HFF-Myc (cell line): ENCODE measurements around the gene CCL5.
A peak's percentile ranks its signal among the peaks of the same experiment; 100 is the strongest.

Experiments
- DNase-seq: peaks from one replicate; pipeline ENCODE4 v3.0.0-alpha.2; 2011; ENCODE audit warnings: low read depth; ENCODE audit errors: extremely low read depth
- H3K4me3 ChIP-seq: replicated peaks from 2 replicates; pipeline ENCODE4 v1.5.1; 2011; ENCODE audit warnings: low read depth, mild to moderate bottlenecking, control low read depth, low read length
- CTCF ChIP-seq: IDR thresholded peaks from 2 replicates; pipeline ENCODE4 v1.5.1; 2012; ENCODE audit warnings: mild to moderate bottlenecking, low read depth, low read length, control low read depth; ENCODE audit errors: missing control alignments

The CCL5 gene

GRCh38 chr17:35849469-35850348 lies 30.5 kb downstream of the CCL5 start:
- DNase-seq: peak; percentile 49
- no peak overlapping the region for H3K4me3 ChIP-seq
- TF ChIP-seq CTCF: peak; percentile 86

GRCh38 chr17:35847633-35848373 lies 32.4 kb downstream of the CCL5 start:
- H3K4me3 ChIP-seq: no peak overlapping the region
- no peak for TF ChIP-seq CTCF
- DNase-seq: no peak

GRCh38 chr17:35847006-35847405 lies 33.2 kb downstream of the CCL5 start:
- no peak overlapping the region for H3K4me3 ChIP-seq
- DNase-seq: no peak
- no peak for TF ChIP-seq CTCF

GRCh38 chr17:35846055-35846809 lies 33.9 kb downstream of the CCL5 start:
- no peak overlapping the region for H3K4me3 ChIP-seq
- TF ChIP-seq CTCF: no peak
- no peak for DNase-seq

- H3K4me3 ChIP-seq: no peak overlapping the region
- DNase-seq: no peak
- no peak for TF ChIP-seq CTCF
Measured at GRCh38 chr17:35844547-35844946, 35.6 kb downstream of the CCL5 start.

GRCh38 chr17:35843698-35844097 lies 36.5 kb downstream of the CCL5 start:
- TF ChIP-seq CTCF: no peak
- no peak overlapping the region for H3K4me3 ChIP-seq
- no peak for DNase-seq
